HepG2 (cell line): ENCODE measurements around the gene SEC16A. TPM values are rescaled to one million over a fixed set of nuclear protein-coding genes. Genes with fewer than 3 reads are reported as not detected.

Experiments
- ATAC-seq: fragments of 200-7000 bp; cut with Tn5 transposase; 3 replicates; pipeline ENCODE4 v1.9.1; 2020; ENCODE audit warnings: mild to moderate bottlenecking, moderate library complexity
- BruUV-seq: library from RNA; stranded (reverse); fragments of 400-500 nt; replicated peaks from 2 replicates; lab custom pipeline; 2021; lab: Mats Ljungman, UMichigan
- CTCF ChIA-PET: fragments of 300-600 bp; formaldehyde crosslinking; extraction: SDS; loops from one replicate; lab custom pipeline; 2021; ENCODE audit warnings: low total read pairs, inconsistent platforms, low intra/inter-chr PET ratio; lab: Yijun Ruan, JAX
- POLR2A ChIA-PET: fragments of 350-600 bp; sonication (Branson Sonifier 250); formaldehyde crosslinking; loops from one replicate; lab custom pipeline; 2020; ENCODE audit warnings: antibody characterized with exemption, inconsistent platforms; lab: Yijun Ruan, JAX
- DNase-seq: peaks from one replicate; pipeline ENCODE4 v3.0.0-alpha.2; 2015; ENCODE audit warnings: low spot score
- FAIRE-seq: peaks from 3 replicates; lab custom pipeline; 2011; peaks lifted over from hg19 to GRCh38; lab: Jason Lieb, UNC
- H2AFZ ChIP-seq: one replicate; pipeline ENCODE4 v1.6.1; 2011; ENCODE audit warnings: low read length, inconsistent platforms
- H3K27ac ChIP-seq: fragments of 300-600 bp; 3 replicates; pipeline ENCODE4 v1.8.0; 2011; ENCODE audit warnings: mixed run types, mild to moderate bottlenecking, mixed read lengths, low read length, inconsistent platforms; ENCODE audit not compliant: insufficient read depth; ENCODE audit errors: extremely low read length
- H3K27me3 ChIP-seq, 2 experiments: fragments of 200-600 bp in 1 of 2; 2 replicates in 1 of 2; 3 replicates in 1 of 2; pipeline versions ENCODE4 v1.6.0 to v1.8.0; 2011; ENCODE audit warnings: low read length in 2 of 2, mild to moderate bottlenecking in 2 of 2, moderate library complexity in 2 of 2, inconsistent platforms in 1 of 2; ENCODE audit not compliant: insufficient read depth in 2 of 2, control insufficient read depth in 1 of 2
- H3K36me3 ChIP-seq, 2 experiments: fragments of 200-600 bp in 1 of 2; replicated peaks in 1 of 2; 2 replicates in 1 of 2; 3 replicates in 1 of 2; pipeline versions ENCODE4 v1.5.1 to v1.8.0; 2011; ENCODE audit warnings: low read length in 2 of 2, inconsistent platforms in 1 of 2; ENCODE audit not compliant: insufficient read depth in 2 of 2, control insufficient read depth in 1 of 2
- H3K4me1 ChIP-seq: 2 replicates; pipeline ENCODE4 v1.5.1; 2012; ENCODE audit warnings: low read length, inconsistent platforms; ENCODE audit not compliant: insufficient read depth
- H3K4me2 ChIP-seq: 2 replicates; pipeline ENCODE4 v1.6.0; 2011; ENCODE audit warnings: low read depth, low read length, inconsistent platforms
- H3K4me3 ChIP-seq, 3 experiments: fragments of 200-600 bp in 1 of 3; sonication (generic), shearing (Covaris generic) in 1 of 3; replicated peaks in 1 of 3; 2 replicates each; pipeline ENCODE4 v1.5.1; 2011 to 2016; ENCODE audit warnings: low read length in 3 of 3, inconsistent platforms in 2 of 3, low read depth in 2 of 3, mild to moderate bottlenecking in 2 of 3, control low read depth in 1 of 3, mixed read lengths in 1 of 3; ENCODE audit not compliant: insufficient read depth in 1 of 3
- H3K79me2 ChIP-seq: one replicate; pipeline ENCODE4 v1.6.1; 2011; ENCODE audit warnings: low read length, inconsistent platforms; ENCODE audit not compliant: insufficient read depth
- H3K9ac ChIP-seq: 2 replicates; pipeline ENCODE4 v1.6.0; 2011; ENCODE audit warnings: mild to moderate bottlenecking, low read depth, low read length, inconsistent platforms; ENCODE audit not compliant: insufficient read depth
- H3K9me3 ChIP-seq: 2 replicates; pipeline ENCODE4 v1.5.1; 2012; ENCODE audit warnings: mild to moderate bottlenecking, low read length
- H4K20me1 ChIP-seq: 2 replicates; pipeline ENCODE4 v1.6.0; 2011; ENCODE audit warnings: inconsistent platforms, mild to moderate bottlenecking, low read length, moderate library complexity; ENCODE audit not compliant: insufficient read depth
- AGO2 ChIP-seq: fragments of 200-400 bp; formaldehyde crosslinking; optimal IDR thresholded peaks from 2 replicates; pipeline ENCODE3; 2017; ENCODE audit warnings: mild to moderate bottlenecking, low read depth, low read length, moderate library complexity
- DNMT3B ChIP-seq: conservative IDR thresholded peaks from 2 replicates; pipeline ENCODE4 v1.6.1; 2016; ENCODE audit warnings: missing biosample characterization, control low read depth
- HMG20B ChIP-seq: conservative IDR thresholded peaks from 2 replicates; pipeline ENCODE4 v1.6.1; 2016; ENCODE audit warnings: missing genetic modification reagents, missing compliant biosample characterization
- HNRNPH1 ChIP-seq: fragments of 200-400 bp; formaldehyde crosslinking; optimal IDR thresholded peaks from 2 replicates; pipeline ENCODE3; 2017; ENCODE audit warnings: mild to moderate bottlenecking, low read depth, low read length
- MIER2 ChIP-seq: IDR thresholded peaks from 2 replicates; pipeline ENCODE4 v1.6.1; 2016; ENCODE audit warnings: missing biosample characterization, missing genetic modification reagents
- ZNF777 ChIP-seq: sonication (generic); formaldehyde crosslinking; IDR thresholded peaks from 2 replicates; pipeline ENCODE4 v1.4.0; 2020; ENCODE audit warnings: missing genetic modification reagents
- WGBS: methylation state at CpG from one replicate; pipeline ENCODE4 v1.1.6; 2017; ENCODE audit warnings: low lambda C conversion rate; 5-methylcytosine and 5-hydroxymethylcytosine counted together
- in situ Hi-C: cut with HindIII; loops from 2 replicates; pipeline ENCODE4 v1.10.0; 2017; ENCODE audit warnings: low pct_unique_long_range_greater_than_20kb; ENCODE audit not compliant: extremely low pct_ligation_motif_present
- intact Hi-C: fragments of 100-400 bp; cut with micrococcal nuclease; formaldehyde crosslinking; loops from one replicate; pipeline ENCODE4 v1.10.0; 2022; ENCODE audit not compliant: unreplicated experiment
- polyA plus RNA-seq, 8 experiments: library from polyadenylated mRNA; depleted of rRNA in 3 of 8; stranded (reverse) in 7 of 8; unstranded in 1 of 8; fragments of >200 nt; fragmentation: Illumina TruSeq in 4 of 8; extraction: Trizol in 4 of 8; gene quantifications; 2 replicates each; pipeline versions ENCODE4 v1.2.1 to v1.2.3, GENCODE V29; 2011 to 2016; ENCODE audit warnings: low read depth in 4 of 8, missing spikeins in 1 of 8, mixed read lengths in 1 of 8; ENCODE audit not compliant: insufficient read depth in 1 of 8
- total RNA-seq, 5 experiments: library from RNA; depleted of rRNA; stranded (reverse); fragments of >200 nt; fragmentation: Illumina TruSeq; extraction: Trizol; gene quantifications; 2 replicates each; pipeline ENCODE4 v1.2.3, GENCODE V29; 2016; ENCODE audit warnings: low read depth in 1 of 5
- TF ChIP-seq, protein P1 (sequence below): sonication (generic); formaldehyde crosslinking; IDR thresholded peaks from 2 replicates; pipeline ENCODE4 v1.4.0; 2020; ENCODE audit warnings: mild to moderate bottlenecking, missing genetic modification reagents

Gene SEC16A
- total and polyA plus RNA-seq, 2 of the 13 experiments (the other 11 are each of a cell fraction or from before 2014, with no cell fraction given), result 15.9 to 18.9 TPM

DNA sequence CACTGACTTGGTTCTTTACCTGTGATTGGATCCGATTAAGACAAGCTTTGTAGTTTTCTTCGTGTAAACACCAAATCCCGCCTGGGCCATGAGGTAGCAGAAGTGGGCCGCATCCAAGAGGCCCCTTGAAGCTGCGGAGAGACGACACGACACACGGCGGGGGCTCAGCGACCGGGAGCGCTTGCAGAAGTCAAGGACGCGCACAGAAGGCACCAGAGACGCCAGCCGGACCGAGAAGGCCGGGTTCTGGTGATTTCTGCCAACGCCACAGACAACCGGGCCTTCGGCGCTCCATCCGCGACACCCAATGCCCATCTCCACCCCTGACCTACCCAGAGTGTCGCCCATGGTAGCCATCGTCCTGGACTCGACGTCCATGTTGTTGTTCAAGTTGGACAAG, 23.4 kb downstream of the SEC16A start:
- ChIA-PET POLR2A (no interaction called here), CTCF (no interaction called here)
- WGBS, result 98% methylated on average over 26 of the region's 28 CpGs
- Histone ChIP-seq H3K9ac (no peak overlapping the region), H3K27ac (no peak overlapping the region), H3K36me3 (peaks cover 49 to 89% of the 10 kb centered on the region in 2 experiments; a peak in 4 of 5 replicates), H3K79me2 (no peaks in the 10 kb centered on the region), H2AFZ (no peak overlapping the region), H3K4me2 (no peak overlapping the region), H4K20me1 (no peaks in the 10 kb centered on the region), H3K9me3 (no peaks in the 10 kb centered on the region), H3K27me3 (no peaks in the 10 kb centered on the region), H3K4me3 (no peak overlapping the region), H3K4me1 (no peaks in the 10 kb centered on the region)
- DNase-seq (no peak), FAIRE-seq (no peak), ATAC-seq (no peak)
- intact Hi-C loops, result no loop called here
- BruUV-seq, result no TSS peak
- TF ChIP-seq MIER2 (no peak), ZNF777 (CRISPR knock-in tag) (no peak), DNMT3B (CRISPR knock-in tag) (no peak), HNRNPH1 (no peak), HMG20B (CRISPR knock-in tag) (no peak), AGO2 (peak; percentile 41)
- in situ Hi-C loops, result no loop called here

DNA sequence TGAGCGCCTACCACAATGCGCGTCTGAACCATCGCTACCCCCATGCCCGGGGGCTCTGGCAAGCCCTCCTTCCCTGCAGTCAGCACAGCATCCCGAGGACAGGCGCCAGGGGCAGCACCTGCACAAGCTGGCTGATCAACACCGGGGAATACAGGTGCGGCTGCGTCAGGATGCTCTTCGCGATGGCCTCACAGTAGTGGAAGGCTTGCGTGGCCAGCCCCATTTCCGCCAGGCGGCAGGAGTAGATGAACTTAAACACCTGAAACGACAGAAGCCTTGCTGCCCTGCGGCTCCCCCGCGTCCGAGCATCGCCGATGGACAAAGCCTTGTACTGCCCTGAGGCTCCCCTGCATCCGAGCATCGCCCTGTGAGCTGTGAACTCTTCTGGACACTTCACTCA, 25.5 kb downstream of the SEC16A start:
- 95% methylated on average over 21 of the region's 24 CpGs for WGBS
- DNase-seq, result no peak
- Histone ChIP-seq H2AFZ (no peak overlapping the region), H3K9ac (no peak overlapping the region), H3K4me2 (no peak overlapping the region), H4K20me1 (no peaks in the 10 kb centered on the region), H3K27me3 (no peaks in the 10 kb centered on the region), H3K79me2 (no peaks in the 10 kb centered on the region), H3K36me3 (peaks cover 43 to 82% of the 10 kb centered on the region in 2 experiments; a peak in 4 of 5 replicates), H3K27ac (no peak overlapping the region)
- intact Hi-C loops, result no loop called here
- no peak for ATAC-seq
- in situ Hi-C loops, result no loop called here
- ChIA-PET POLR2A (no interaction called here), CTCF (no interaction called here)
- no peak for FAIRE-seq
- TF ChIP-seq, protein P1, sequence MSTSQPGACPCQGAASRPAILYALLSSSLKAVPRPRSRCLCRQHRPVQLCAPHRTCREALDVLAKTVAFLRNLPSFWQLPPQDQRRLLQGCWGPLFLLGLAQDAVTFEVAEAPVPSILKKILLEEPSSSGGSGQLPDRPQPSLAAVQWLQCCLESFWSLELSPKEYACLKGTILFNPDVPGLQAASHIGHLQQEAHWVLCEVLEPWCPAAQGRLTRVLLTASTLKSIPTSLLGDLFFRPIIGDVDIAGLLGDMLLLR (CRISPR knock-in tag), result no peak
- TF ChIP-seq AGO2, result peak; percentile 51
- TF ChIP-seq, all 625 proteins: peak for 1
- Histone ChIP-seq H3K9me3 (no peaks in the 10 kb centered on the region), H3K4me3 (no peak overlapping the region), H3K4me1 (no peaks in the 10 kb centered on the region)
- no TSS peak for BruUV-seq
